ENCODE measurements around the gene HELT.
"Not testable (repeated sequence)": the region's sequence is repeated elsewhere in the genome, so short reads cannot be mapped to it uniquely, and the experiment has no call there.

HELT gene

GRCh38 chr4:185036019-185036418 lies 17.7 kb downstream of the HELT start:
- DNase-seq (ENCODE audit: low read depth, low spot score) = no peak

GRCh38 chr4:185036842-185037241 lies 18.6 kb downstream of the HELT start:
- no peak for DNase-seq (ENCODE audit: low read depth, low spot score)

GRCh38 chr4:185039508-185040273 lies 21.4 kb downstream of the HELT start:
- DNase-seq (ENCODE audit: low read depth, low spot score) = no peak

GRCh38 chr4:185040523-185040922 lies 22.2 kb downstream of the HELT start:
- DNase-seq (ENCODE audit: low read depth, low spot score) = no peak

GRCh38 chr4:185050286-185050685 lies 32.0 kb downstream of the HELT start:
- DNase-seq (ENCODE audit: low read depth, low spot score) = not testable (repeated sequence)

- DNase-seq (ENCODE audit: low read depth, low spot score) = not testable (repeated sequence)
Observed at GRCh38 chr4:185051283-185051682, 33.0 kb downstream of the HELT start.

GRCh38 chr4:185053746-185054145 lies 35.5 kb downstream of the HELT start:
- DNase-seq (ENCODE audit: low read depth, low spot score) = no peak

- DNase-seq (ENCODE audit: low read depth, low spot score) = no peak
Observed at GRCh38 chr4:185054272-185054671, 36.0 kb downstream of the HELT start.

GRCh38 chr4:185054886-185055285 lies 36.6 kb downstream of the HELT start:
- DNase-seq (ENCODE audit: low read depth, low spot score) = no peak

- DNase-seq (ENCODE audit: low read depth, low spot score) = no peak
Observed at GRCh38 chr4:185061610-185062009, 43.3 kb downstream of the HELT start.

GRCh38 chr4:185062606-185063005 lies 44.3 kb downstream of the HELT start:
- DNase-seq (ENCODE audit: low read depth, low spot score) = no peak

- no peak for DNase-seq (ENCODE audit: low read depth, low spot score)
Observed at GRCh38 chr4:185066179-185066578, 47.9 kb downstream of the HELT start.

GRCh38 chr4:185068837-185069236 lies 50.5 kb downstream of the HELT start:
- DNase-seq (ENCODE audit: low read depth, low spot score) = no peak
